ENCODE data around the gene COL17A1.

The COL17A1 gene

DNA sequence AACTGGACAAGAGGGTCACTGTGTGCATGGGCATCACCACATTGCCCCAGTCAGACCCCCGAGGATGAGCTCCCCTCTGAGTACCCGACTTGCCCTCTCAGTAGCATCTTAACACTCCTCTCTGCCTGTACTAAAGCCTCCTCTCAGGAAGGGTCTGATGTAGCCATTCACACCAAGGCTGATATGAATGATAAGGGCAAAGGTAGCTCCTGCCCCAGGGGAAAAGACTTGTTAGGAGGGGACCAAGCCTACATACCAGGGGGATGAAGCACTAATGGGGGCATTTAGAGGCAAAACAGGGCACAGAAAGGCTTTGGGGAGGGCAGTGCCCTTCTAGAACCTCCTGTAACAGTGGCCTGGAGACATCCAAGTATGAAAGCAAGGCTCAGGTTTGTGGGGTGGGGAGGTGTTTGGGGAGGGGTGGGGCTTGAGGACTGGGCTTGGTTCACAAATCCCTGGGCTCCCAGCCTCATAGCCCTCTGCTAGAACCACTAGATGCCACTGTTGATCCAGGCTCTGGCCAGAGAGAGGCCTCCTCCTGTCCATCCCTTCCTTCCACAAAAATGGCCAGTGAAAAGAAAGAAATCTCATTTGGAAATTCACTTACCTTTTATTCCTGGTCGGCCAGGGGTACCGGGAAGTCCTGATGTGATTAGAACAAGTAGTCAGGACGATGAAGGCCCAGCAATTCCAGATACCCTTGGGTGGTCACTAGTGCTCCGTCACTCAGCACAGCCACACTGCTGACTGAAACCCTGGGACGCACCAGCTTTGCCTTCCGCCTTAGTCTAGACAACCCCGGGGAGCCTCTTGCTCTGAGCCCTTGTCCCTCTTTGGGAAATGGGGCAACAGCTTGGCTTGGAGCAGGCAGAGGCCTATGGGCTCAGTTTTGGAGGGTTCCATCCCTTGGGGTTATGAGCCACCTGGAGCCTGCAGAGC, 40.3 kb downstream of the COL17A1 start:
- no peak for DNase-seq (ENCODE audit: low spot score)
- no peak overlapping the region for H3K4me3 ChIP-seq
- TF ChIP-seq, protein P1, sequence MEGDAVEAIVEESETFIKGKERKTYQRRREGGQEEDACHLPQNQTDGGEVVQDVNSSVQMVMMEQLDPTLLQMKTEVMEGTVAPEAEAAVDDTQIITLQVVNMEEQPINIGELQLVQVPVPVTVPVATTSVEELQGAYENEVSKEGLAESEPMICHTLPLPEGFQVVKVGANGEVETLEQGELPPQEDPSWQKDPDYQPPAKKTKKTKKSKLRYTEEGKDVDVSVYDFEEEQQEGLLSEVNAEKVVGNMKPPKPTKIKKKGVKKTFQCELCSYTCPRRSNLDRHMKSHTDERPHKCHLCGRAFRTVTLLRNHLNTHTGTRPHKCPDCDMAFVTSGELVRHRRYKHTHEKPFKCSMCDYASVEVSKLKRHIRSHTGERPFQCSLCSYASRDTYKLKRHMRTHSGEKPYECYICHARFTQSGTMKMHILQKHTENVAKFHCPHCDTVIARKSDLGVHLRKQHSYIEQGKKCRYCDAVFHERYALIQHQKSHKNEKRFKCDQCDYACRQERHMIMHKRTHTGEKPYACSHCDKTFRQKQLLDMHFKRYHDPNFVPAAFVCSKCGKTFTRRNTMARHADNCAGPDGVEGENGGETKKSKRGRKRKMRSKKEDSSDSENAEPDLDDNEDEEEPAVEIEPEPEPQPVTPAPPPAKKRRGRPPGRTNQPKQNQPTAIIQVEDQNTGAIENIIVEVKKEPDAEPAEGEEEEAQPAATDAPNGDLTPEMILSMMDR (IDR thresholded peaks at IDR 0.05): no peak
- H3K27ac ChIP-seq: no peak overlapping the region

DNA sequence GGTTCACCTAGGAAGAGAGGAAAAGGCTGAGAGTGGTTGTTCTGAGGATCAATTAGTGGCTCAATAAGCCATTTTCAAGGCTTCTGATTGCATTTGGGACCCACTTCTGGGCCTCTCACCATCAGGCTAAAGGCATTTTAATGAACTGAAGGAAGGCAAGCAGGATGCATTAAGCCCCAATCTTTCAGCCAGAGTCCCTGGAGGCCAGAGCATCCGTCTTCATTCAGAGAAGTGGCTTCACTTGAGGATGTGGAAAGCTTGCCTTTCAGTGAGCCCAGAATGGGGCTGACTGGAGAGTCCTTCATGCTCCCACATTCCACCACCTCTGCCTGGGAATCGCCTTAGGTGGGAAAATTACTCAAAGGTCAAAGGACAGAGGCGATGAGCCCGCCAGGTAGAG, 41.8 kb downstream of the COL17A1 start:
- no peak for DNase-seq (ENCODE audit: low spot score)

DNA sequence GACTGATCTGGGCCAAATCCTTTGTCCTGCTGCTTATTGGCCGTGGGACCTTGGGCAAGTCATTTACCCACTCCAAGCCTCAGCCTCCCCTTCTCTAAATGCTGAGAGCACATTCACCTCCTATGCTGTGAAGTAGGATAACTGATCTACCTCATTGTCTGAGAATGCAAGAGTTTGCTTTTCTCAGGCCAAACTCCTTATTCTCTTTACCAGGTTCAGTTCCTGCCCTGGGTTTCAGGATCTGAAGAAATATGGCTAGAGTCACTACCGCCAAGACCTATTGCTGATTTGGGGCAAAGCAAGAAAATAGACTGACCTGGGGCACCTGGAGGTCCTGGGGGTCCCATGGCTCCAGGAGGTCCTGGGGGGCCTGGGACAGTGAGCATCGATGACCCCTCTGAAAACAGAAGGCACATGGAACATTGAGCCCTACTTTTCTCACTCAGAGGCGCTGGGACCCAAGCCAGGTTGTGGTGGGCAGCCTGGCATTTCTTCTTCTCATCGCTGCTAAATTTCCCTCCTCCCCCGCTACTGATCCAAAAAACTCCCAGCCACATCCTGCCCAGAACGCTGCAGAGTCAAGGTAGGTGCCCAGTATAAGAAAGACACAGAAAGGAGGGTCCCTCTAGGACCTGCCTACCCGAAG, 42.4 kb downstream of the COL17A1 start:
- Histone ChIP-seq H3K4me3 (no peak overlapping the region), H3K27ac (no peak overlapping the region)
- DNase-seq (ENCODE audit: low spot score): no peak
- TF ChIP-seq, protein P1 (IDR thresholded peaks at IDR 0.05): no peak

More for the DNA sequence above, 41.8 kb downstream of the COL17A1 start:
- H3K4me3 ChIP-seq: no peak overlapping the region
- H3K27ac ChIP-seq: no peak overlapping the region
- TF ChIP-seq, protein P1 (IDR thresholded peaks at IDR 0.05): no peak

DNA sequence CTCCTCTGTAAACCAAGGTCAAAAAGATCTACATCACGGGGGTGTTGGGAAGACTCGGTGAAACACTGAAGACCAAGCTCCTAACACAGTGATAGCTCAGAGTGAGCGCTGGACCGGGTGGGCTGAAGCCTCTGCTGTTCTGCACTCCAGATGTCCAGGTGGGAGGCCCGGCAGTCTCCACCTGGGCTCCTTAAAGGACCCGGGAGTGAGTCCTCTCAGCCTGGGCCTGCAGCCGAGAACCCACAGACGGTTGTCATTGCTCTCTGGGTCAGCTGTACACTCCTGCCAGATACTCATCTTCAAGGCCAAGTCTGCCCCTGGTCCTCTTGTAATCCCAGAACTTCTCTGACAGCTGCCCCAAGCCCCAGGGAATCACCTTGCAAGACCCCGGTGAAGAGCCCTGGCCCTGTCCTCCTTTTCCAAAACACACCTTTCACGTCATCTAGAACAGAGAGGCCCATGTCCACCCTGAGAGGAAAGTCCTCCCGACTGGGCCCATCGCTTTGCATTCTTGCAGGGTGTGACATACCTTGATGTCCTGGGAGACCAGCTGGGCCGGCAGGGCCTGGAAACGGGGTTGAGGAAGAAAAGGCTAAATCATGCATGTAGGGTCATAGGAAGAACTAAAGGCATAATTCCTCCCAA, 43.7 kb downstream of the COL17A1 start:
- H3K4me3 ChIP-seq: no peak overlapping the region
- no peak overlapping the region for H3K27ac ChIP-seq
- TF ChIP-seq, protein P1 (IDR thresholded peaks at IDR 0.05): no peak
- no peak for DNase-seq (ENCODE audit: low spot score)

DNA sequence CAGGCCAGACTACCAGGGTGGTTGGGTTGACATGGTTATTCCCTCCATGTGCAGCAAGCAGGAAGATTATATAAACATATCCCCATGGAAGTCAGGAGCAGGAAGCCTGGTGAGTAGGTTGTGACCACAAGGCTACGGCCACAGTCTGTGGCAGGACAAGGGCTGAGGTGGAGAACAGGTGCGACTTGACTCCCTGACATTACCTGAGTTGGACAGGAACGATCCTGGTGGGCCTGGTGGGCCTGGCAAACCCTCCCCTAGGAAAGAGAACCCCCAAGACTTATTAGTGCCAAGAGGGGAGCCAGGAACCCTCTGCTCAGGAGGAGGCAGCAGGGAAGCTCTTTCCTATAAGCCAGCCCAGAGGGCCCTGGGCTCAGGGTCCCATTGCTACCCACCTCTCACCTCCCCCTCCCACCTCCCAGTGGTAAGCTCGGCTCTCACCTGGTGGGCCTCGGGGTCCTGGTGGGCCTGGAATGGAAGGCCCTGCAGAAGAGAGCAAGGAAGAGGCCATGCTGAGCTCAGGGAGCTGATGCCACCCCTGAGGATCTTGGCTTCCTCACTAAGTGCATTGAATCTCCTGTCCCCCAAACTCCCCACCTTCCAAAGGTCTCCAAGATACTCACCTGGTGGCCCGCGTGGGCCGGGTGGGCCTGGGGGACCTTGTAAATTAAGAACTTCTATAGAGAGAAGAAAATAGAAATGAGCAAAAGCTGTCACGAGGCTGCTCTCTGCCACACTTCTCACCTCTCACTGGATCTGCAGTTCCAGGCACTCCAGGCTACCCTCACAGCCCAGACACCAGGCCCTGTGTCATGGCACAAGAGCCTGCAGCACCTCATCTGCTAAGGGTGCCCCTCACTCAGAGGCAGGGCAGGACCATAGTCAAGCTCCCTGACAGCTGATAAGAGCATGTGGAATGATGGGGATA, 44.6 kb downstream of the COL17A1 start:
- TF ChIP-seq, protein P1 (IDR thresholded peaks at IDR 0.05): no peak
- no peak for DNase-seq (ENCODE audit: low spot score)
- H3K27ac ChIP-seq: no peak overlapping the region
- no peak overlapping the region for H3K4me3 ChIP-seq

DNA sequence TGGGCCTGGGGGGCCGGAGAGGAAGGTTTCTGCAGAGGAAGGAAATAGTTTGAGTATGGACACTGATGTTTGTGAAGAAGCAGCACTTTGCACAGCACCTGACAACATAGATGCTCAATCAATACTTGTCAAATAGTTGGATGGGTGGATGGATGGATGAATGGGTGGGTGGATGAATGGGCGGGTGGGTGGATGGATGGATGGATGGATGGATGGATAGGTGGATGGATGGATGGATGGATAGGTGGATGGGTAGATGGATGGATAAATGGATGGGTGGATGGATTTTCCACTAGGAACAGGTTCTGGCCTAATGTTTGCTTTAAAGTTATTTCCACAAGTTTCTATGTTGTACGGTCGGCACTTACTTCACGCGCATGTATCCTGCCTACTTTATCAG, 45.3 kb downstream of the COL17A1 start:
- Histone ChIP-seq H3K27ac (no peak overlapping the region), H3K4me3 (no peak overlapping the region)
- no peak for DNase-seq (ENCODE audit: low spot score)
- TF ChIP-seq, protein P1 (IDR thresholded peaks at IDR 0.05): no peak
